GM19372 (cell line): ENCODE measurements around the gene CLCN5.
"Not testable (repeated sequence)": the region's sequence is repeated elsewhere in the genome, so short reads cannot be mapped to it uniquely, and the experiment has no call there.

ENCODE experiments used
- ATAC-seq: cut with Tn5 transposase; IDR thresholded peaks from one replicate; pipeline ENCODE4 v1.9.1; 2021; ENCODE audit warnings: mild to moderate bottlenecking, low read depth, moderate library complexity; ENCODE audit not compliant: unreplicated experiment

The CLCN5 gene

GRCh38 chrX:49993661-49994060 lies 71.3 kb downstream of the CLCN5 start:
- ATAC-seq, result no peak

- ATAC-seq, result no peak
Measured at GRCh38 chrX:49995107-49995731, 72.8 kb downstream of the CLCN5 start.

- ATAC-seq, result no peak
Measured at GRCh38 chrX:49995795-49996455, 73.5 kb downstream of the CLCN5 start.

- ATAC-seq, result no peak
Measured at GRCh38 chrX:49996474-49996873, 74.1 kb downstream of the CLCN5 start.

- no peak for ATAC-seq
Measured at GRCh38 chrX:49999087-49999486, 76.7 kb downstream of the CLCN5 start.

- ATAC-seq, result no peak
Measured at GRCh38 chrX:50000937-50001542, 78.6 kb downstream of the CLCN5 start.

GRCh38 chrX:50002067-50002714 lies 79.8 kb downstream of the CLCN5 start:
- no peak for ATAC-seq

GRCh38 chrX:50003467-50003866 lies 81.1 kb downstream of the CLCN5 start:
- ATAC-seq, result no peak

- ATAC-seq, result no peak
Measured at GRCh38 chrX:50003927-50004326, 81.5 kb downstream of the CLCN5 start.

- ATAC-seq, result not testable (repeated sequence)
Measured at GRCh38 chrX:50025591-50025990, 103.2 kb downstream of the CLCN5 start.

GRCh38 chrX:50035126-50035525 lies 112.7 kb downstream of the CLCN5 start:
- no peak for ATAC-seq

GRCh38 chrX:50036426-50036825 lies 114.0 kb downstream of the CLCN5 start:
- no peak for ATAC-seq

GRCh38 chrX:50045823-50046222 lies 123.4 kb downstream of the CLCN5 start:
- no peak for ATAC-seq

- ATAC-seq, result no peak
Measured at GRCh38 chrX:50049228-50049627, 126.8 kb downstream of the CLCN5 start.

- no peak for ATAC-seq
Measured at GRCh38 chrX:50054147-50054546, 131.8 kb downstream of the CLCN5 start.

- ATAC-seq, result no peak
Measured at GRCh38 chrX:50066318-50066937, 144.0 kb downstream of the CLCN5 start.

- no peak for ATAC-seq
Measured at GRCh38 chrX:50067435-50068284, 145.3 kb downstream of the CLCN5 start.

- ATAC-seq, result no peak
Measured at GRCh38 chrX:50068285-50068563, 145.8 kb downstream of the CLCN5 start.

GRCh38 chrX:50068893-50069292 lies 146.5 kb downstream of the CLCN5 start:
- ATAC-seq, result no peak

GRCh38 chrX:50071494-50071893 lies 149.1 kb downstream of the CLCN5 start:
- no peak for ATAC-seq
